ENCODE data around the gene PTK7. TPM values are rescaled to one million over a fixed set of nuclear protein-coding genes. Genes with fewer than 3 reads are reported as not detected.

The PTK7 gene
- total RNA-seq, 1 experiment from 2014 or later: 66.0 TPM

DNA sequence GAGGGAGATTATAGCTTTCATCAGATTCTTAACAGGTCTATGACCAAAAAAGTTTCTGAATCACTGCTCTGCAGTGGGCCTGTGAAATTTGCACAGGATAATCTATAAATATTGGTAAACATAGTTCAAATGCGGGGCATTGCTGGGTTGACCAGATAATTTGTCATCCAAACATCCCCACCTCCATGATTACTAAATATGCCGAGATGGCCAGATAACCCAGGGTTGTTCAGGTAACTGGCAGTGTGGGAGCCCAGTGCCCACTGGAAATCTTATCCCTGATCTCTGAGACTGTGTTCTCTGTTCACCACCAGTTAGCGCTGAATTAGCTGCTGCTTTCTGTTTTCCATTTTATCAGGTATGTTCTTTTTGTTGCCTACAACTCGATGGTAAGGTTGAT is 21.4 kb downstream of the PTK7 start:
- CTCF ChIA-PET: interaction anchor here (1.4 to 2.0 kb wide), 3 partner anchors 32 to 83 kb away, joined by 5 to 9 read pairs (median 8); partner anchors contain the start of genes KLHDC3 and MEA1
- Mint-ChIP-seq H3K27ac (ENCODE audit: unreplicated experiment) (peak overlapping the region; percentile 68), H3K4me1 (ENCODE audit: low read depth, unreplicated experiment) (peaks cover 49% of the 10 kb centered on the region), H3K9me3 (ENCODE audit: low read depth, unreplicated experiment) (no peaks in the 10 kb centered on the region), H3K4me3 (ENCODE audit: low read depth, unreplicated experiment) (no peak overlapping the region), H3K36me3 (ENCODE audit: insufficient read depth, unreplicated experiment) (no peaks in the 10 kb centered on the region), H3K27me3 (ENCODE audit: unreplicated experiment) (no peaks in the 10 kb centered on the region)
- no peak for DNase-seq
- BruUV-seq (replicated peaks): no TSS peak
- intact Hi-C loops (cut with micrococcal nuclease; ENCODE audit: unreplicated experiment): no loop called here
- no peak for TF ChIP-seq CTCF (IDR thresholded peaks at IDR 0.05; ENCODE audit: unreplicated experiment)

DNA sequence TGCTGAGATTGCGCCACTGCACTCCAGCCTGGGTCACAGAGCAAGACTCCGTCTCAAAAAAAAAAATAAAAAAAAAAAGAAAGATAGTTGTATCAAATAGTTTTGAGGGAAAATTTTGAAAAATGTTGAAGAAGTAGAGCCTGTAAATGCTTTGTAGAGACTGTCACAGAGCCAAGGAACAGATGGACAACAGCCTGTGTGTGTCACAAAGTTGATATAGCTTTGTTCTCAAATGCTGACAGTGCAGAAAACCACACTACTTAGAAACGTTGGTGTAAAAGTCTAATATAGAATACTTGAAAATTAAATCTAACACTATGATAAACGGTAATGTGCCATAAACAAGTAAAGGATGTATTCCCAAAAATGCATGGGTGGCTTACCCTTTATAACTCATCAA is 25.4 kb downstream of the PTK7 start:
- DNase-seq: no peak
- no TSS peak for BruUV-seq (replicated peaks)
- no peaks in the 10 kb centered on the region for H3K27me3 Mint-ChIP-seq (ENCODE audit: unreplicated experiment)
- no peak overlapping the region for H3K27ac Mint-ChIP-seq (ENCODE audit: unreplicated experiment)
- H3K9me3 Mint-ChIP-seq (ENCODE audit: low read depth, unreplicated experiment): no peaks in the 10 kb centered on the region
- intact Hi-C loops (cut with micrococcal nuclease; ENCODE audit: unreplicated experiment): no loop called here
- H3K4me1 Mint-ChIP-seq (ENCODE audit: low read depth, unreplicated experiment): peaks cover 20% of the 10 kb centered on the region
- no peak overlapping the region for H3K4me3 Mint-ChIP-seq (ENCODE audit: low read depth, unreplicated experiment)
- H3K36me3 Mint-ChIP-seq (ENCODE audit: insufficient read depth, unreplicated experiment): no peaks in the 10 kb centered on the region
- no peak for TF ChIP-seq CTCF (IDR thresholded peaks at IDR 0.05; ENCODE audit: unreplicated experiment)
- CTCF ChIA-PET: interaction anchor here (0.6 to 0.7 kb wide), 2 partner anchors 12 to 107 kb away, joined by 3 to 10 read pairs; no protein-coding TSS in a partner anchor

DNA sequence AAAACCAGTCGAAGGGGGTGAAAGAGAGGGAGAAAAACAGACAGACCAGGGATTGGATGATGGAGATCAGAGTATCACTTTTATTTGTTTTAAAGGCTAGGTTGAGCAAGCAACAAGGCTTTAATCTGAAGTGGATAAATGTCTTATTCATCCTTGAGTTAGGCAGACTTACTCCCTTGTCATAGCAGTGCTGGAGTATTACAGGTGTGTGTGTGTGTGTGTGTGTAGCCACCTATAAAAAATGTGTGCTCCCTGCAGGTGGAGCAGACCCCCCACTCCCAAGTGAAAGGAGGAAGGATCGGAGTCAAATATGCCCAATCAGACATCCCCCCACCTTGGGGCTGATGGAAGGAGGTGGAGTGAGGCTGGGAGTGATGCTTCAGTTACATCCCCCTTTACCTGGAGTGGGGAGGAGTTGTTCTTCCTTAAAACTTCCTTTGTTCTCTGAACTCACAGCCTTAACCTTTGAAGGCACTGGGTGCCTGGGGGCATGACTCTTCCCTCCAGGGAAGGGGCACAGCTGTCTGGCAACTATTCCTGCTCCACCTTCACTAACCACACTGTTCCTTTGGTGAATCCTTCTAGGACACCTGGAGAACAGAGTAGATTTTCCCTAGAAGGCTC is 27.3 kb downstream of the PTK7 start:
- no TSS peak for BruUV-seq (replicated peaks)
- Mint-ChIP-seq H3K9me3 (ENCODE audit: low read depth, unreplicated experiment) (no peaks in the 10 kb centered on the region), H3K4me3 (ENCODE audit: low read depth, unreplicated experiment) (no peak overlapping the region), H3K27me3 (ENCODE audit: unreplicated experiment) (no peaks in the 10 kb centered on the region), H3K36me3 (ENCODE audit: insufficient read depth, unreplicated experiment) (no peaks in the 10 kb centered on the region), H3K27ac (ENCODE audit: unreplicated experiment) (no peak overlapping the region), H3K4me1 (ENCODE audit: low read depth, unreplicated experiment) (peaks cover 1% of the 10 kb centered on the region)
- no peak for TF ChIP-seq CTCF (IDR thresholded peaks at IDR 0.05; ENCODE audit: unreplicated experiment)
- no peak for DNase-seq
- intact Hi-C loops (cut with micrococcal nuclease; ENCODE audit: unreplicated experiment): no loop called here
- CTCF ChIA-PET: no interaction called here

DNA sequence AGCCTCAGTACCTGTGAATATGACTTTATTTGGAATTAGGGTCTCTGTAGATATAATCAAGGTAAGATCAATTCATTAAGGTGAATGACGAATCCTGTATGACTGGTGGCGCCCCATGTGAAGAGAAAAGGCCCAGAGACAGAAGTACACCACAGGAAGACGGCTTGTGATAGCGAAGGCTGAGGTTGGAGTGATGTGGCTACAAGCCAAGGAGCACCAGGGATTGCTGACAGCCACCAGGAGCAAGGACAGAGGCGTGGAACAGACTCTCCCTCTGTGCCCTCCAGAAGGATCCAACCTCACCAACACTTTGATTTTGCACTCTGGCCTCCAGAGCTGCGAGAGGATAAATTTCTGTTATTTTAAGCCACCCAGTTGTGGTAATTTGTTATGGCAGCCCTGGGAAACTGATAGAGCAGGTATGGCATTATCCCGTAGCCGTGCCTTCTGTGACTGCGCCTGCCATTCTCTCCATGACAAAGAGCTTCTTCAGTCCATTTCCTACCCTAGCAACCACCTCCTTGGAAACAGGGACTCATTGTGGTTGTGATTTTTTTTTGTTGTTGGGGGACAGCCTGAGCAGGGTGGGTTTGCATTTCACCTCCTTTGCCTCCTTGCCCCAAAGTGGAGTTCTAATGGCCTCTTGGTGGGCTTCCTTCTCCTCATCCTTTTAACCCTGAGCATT is 29.6 kb downstream of the PTK7 start:
- no peaks in the 10 kb centered on the region for H3K9me3 Mint-ChIP-seq (ENCODE audit: low read depth, unreplicated experiment)
- CTCF ChIA-PET: interaction anchor here (0.6 kb wide), 1 partner anchor 72 kb away, joined by 3 read pairs; no protein-coding TSS in a partner anchor
- no peak overlapping the region for H3K27ac Mint-ChIP-seq (ENCODE audit: unreplicated experiment)
- no TSS peak for BruUV-seq (replicated peaks)
- intact Hi-C loops (cut with micrococcal nuclease; ENCODE audit: unreplicated experiment): no loop called here
- DNase-seq: no peak
- H3K36me3 Mint-ChIP-seq (ENCODE audit: insufficient read depth, unreplicated experiment): no peaks in the 10 kb centered on the region
- no peaks in the 10 kb centered on the region for H3K27me3 Mint-ChIP-seq (ENCODE audit: unreplicated experiment)
- no peaks in the 10 kb centered on the region for H3K4me1 Mint-ChIP-seq (ENCODE audit: low read depth, unreplicated experiment)
- no peak overlapping the region for H3K4me3 Mint-ChIP-seq (ENCODE audit: low read depth, unreplicated experiment)
- no peak for TF ChIP-seq CTCF (IDR thresholded peaks at IDR 0.05; ENCODE audit: unreplicated experiment)

All from Calu3 (cell line).